Measurements from ENCODE around the gene LDB3.

DNA sequence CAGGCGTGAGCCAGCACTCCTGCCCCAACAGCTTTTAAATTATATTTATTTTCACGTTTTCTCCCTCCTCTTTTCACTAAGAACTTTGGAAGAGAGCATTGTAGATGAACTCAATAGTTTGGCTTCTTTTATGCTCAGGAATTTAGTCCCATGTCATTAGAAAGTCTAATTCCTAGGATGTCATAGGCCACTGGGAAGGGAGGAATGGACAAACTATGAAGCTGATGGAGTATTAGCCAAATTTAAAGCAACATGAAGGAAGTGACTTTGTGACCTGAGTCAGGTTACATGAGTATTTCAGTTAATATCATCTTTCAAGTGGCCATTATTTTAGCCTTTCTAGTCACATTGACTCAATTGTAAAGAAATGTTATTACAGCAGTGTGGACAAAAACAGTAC, 32.0 kb upstream of the LDB3 start:
- TF ChIP-seq ZNF184 (tag by site-specific recombination; IDR thresholded peaks at IDR 0.05) (no peak), ZNF423 (tag by site-specific recombination; IDR thresholded peaks at IDR 0.05) (no peak), GLIS2 (tag by site-specific recombination; IDR thresholded peaks at IDR 0.05) (no peak), CTCF (tag by site-specific recombination; IDR thresholded peaks at IDR 0.05) (no peak), ZBTB8A (tag by site-specific recombination; IDR thresholded peaks at IDR 0.05) (no peak), ZNF311 (tag by site-specific recombination; IDR thresholded peaks at IDR 0.05; ENCODE audit: borderline replicate concordance) (no peak), ZNF274 (IDR thresholded peaks at IDR 0.05; ENCODE audit: low read length) (no peak), ZNF274 (tag by site-specific recombination; IDR thresholded peaks at IDR 0.05; ENCODE audit: borderline replicate concordance) (no peak), GLI4 (tag by site-specific recombination; IDR thresholded peaks at IDR 0.05) (no peak), ZNF23 (tag by site-specific recombination; IDR thresholded peaks at IDR 0.05; ENCODE audit: borderline replicate concordance) (no peak), ZNF394 (tag by site-specific recombination; IDR thresholded peaks at IDR 0.05; ENCODE audit: borderline replicate concordance) (no peak), ZFP3 (tag by site-specific recombination; IDR thresholded peaks at IDR 0.05; ENCODE audit: low read depth) (no peak)
- TF ChIP-seq, protein P1, sequence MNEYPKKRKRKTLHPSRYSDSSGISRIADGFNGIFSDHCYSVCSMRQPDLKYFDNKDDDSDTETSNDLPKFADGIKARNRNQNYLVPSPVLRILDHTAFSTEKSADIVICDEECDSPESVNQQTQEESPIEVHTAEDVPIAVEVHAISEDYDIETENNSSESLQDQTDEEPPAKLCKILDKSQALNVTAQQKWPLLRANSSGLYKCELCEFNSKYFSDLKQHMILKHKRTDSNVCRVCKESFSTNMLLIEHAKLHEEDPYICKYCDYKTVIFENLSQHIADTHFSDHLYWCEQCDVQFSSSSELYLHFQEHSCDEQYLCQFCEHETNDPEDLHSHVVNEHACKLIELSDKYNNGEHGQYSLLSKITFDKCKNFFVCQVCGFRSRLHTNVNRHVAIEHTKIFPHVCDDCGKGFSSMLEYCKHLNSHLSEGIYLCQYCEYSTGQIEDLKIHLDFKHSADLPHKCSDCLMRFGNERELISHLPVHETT (tag by site-specific recombination; IDR thresholded peaks at IDR 0.05), result no peak
